Astrocyte (in vitro differentiated cells and primary cell): ENCODE measurements around the gene HEXIM1.

Source experiments
- EZH2 ChIP-seq: IDR thresholded peaks from 2 replicates; pipeline ENCODE4 v1.6.1; 2012; ENCODE audit warnings: mild to moderate bottlenecking, low read length, inconsistent platforms; ENCODE audit not compliant: insufficient read depth
- TF ChIP-seq, protein P1 (sequence below): IDR thresholded peaks from 2 replicates; pipeline ENCODE4 v1.5.1; 2011; ENCODE audit warnings: low read depth, mild to moderate bottlenecking, inconsistent platforms, low read length, moderate library complexity; ENCODE audit not compliant: insufficient read depth

GRCh38 chr17:45150911-45151809 lies 2.9 kb downstream of the HEXIM1 start:
- TF ChIP-seq, protein P1, sequence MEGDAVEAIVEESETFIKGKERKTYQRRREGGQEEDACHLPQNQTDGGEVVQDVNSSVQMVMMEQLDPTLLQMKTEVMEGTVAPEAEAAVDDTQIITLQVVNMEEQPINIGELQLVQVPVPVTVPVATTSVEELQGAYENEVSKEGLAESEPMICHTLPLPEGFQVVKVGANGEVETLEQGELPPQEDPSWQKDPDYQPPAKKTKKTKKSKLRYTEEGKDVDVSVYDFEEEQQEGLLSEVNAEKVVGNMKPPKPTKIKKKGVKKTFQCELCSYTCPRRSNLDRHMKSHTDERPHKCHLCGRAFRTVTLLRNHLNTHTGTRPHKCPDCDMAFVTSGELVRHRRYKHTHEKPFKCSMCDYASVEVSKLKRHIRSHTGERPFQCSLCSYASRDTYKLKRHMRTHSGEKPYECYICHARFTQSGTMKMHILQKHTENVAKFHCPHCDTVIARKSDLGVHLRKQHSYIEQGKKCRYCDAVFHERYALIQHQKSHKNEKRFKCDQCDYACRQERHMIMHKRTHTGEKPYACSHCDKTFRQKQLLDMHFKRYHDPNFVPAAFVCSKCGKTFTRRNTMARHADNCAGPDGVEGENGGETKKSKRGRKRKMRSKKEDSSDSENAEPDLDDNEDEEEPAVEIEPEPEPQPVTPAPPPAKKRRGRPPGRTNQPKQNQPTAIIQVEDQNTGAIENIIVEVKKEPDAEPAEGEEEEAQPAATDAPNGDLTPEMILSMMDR: no peak
- TF ChIP-seq EZH2: no peak
